Measurements from ENCODE around the gene ALG12. TPM values are rescaled to one million over a fixed set of nuclear protein-coding genes. Genes with fewer than 3 reads are reported as not detected.
A peak's percentile ranks its signal among the peaks of the same experiment; 100 is the strongest.

ALG12 gene
- polyA plus RNA-seq, 3 donors: 7.2 to 9.5 (median 9.0) TPM

GRCh38 chr22:49957826-49958365, 39.7 kb upstream of the ALG12 start:
- peaks cover 4% of the 10 kb centered on the region in 2 donors for H3K36me3 ChIP-seq (replicated peaks in 1 of 2; ENCODE audit: control insufficient read depth in 1 of 2, insufficient read depth in 2 of 2, low read length in 2 of 2)
- peaks cover 27% of the 10 kb centered on the region for H3K79me2 ChIP-seq (ENCODE audit: insufficient read depth, low read length)
- no peak overlapping the region for H3K4me3 Mint-ChIP-seq
- WGBS (ENCODE audit: insufficient coverage): 95% methylated on average over 12 of the region's 12 CpGs
- H3K4me3 ChIP-seq (replicated peaks in 1 of 3; ENCODE audit: low read depth in 2 of 3, low read length in 3 of 3): no peak overlapping the region
- no peak overlapping the region for H3K4me2 ChIP-seq (replicated peaks; ENCODE audit: extremely low read depth, low read length, poor library complexity, severe bottlenecking)
- peak overlapping the region in 2 of 7 donors; percentile 15 to 82 for H3K27ac Mint-ChIP-seq
- no peaks in the 10 kb centered on the region for H3K9me3 ChIP-seq (replicated peaks in 1 of 2; ENCODE audit: control insufficient read depth in 1 of 2, insufficient read depth in 1 of 2, low read length in 2 of 2)
- no peak for TF ChIP-seq CTCF (IDR thresholded peaks at IDR 0.05)
- no peak overlapping the region for H2AFZ ChIP-seq (ENCODE audit: insufficient read depth, low read depth, low read length, poor library complexity, severe bottlenecking)
- no peak for DNase-seq
- no peak overlapping the region for H3K9ac ChIP-seq (ENCODE audit: insufficient read depth, low read length, poor library complexity, severe bottlenecking)
- peaks cover 24% of the 10 kb centered on the region for H3K4me1 Mint-ChIP-seq
- H3K36me3 Mint-ChIP-seq: peaks cover 0 to 12% of the 10 kb centered on the region in 2 donors
- peaks cover 18% of the 10 kb centered on the region for H4K20me1 ChIP-seq (ENCODE audit: insufficient read depth, low read length)
- H3K4me1 ChIP-seq (ENCODE audit: control insufficient read depth in 1 of 2, insufficient read depth in 2 of 2, low read length in 2 of 2): peaks cover 30 to 45% of the 10 kb centered on the region in 2 donors
- intact Hi-C loops (cut with micrococcal nuclease): loop anchor here in 1 of 2 donors (1.0 kb wide), 1 partner anchor 22 kb away; no protein-coding TSS in a partner anchor
- no peaks in the 10 kb centered on the region for H3K27me3 ChIP-seq (ENCODE audit: control insufficient read depth in 2 of 2, insufficient read depth in 2 of 2, low read length in 2 of 2)
- no peak overlapping the region for H3K27ac ChIP-seq (ENCODE audit: low read depth in 1 of 2, low read length in 2 of 2)
- no peaks in the 10 kb centered on the region for H3K9me3 Mint-ChIP-seq
- peaks cover 0 to 1% (median 0%) of the 10 kb centered on the region in 3 donors for H3K27me3 Mint-ChIP-seq (ENCODE audit: low read depth in 3 of 3)

GRCh38 chr22:49956914-49957825, 38.9 kb upstream of the ALG12 start:
- Mint-ChIP-seq H3K9me3 (no peaks in the 10 kb centered on the region), H3K36me3 (peaks cover 0 to 8% of the 10 kb centered on the region in 2 donors), H3K27ac (peak overlapping the region in 1 of 7 donors; percentile 35), H3K27me3 (ENCODE audit: low read depth in 3 of 3) (peaks cover 0 to 2% (median 1%) of the 10 kb centered on the region in 3 donors), H3K4me1 (peaks cover 25% of the 10 kb centered on the region), H3K4me3 (no peak overlapping the region)
- H3K79me2 ChIP-seq (ENCODE audit: insufficient read depth, low read length): peaks cover 21% of the 10 kb centered on the region
- 88% methylated on average over 11 of the region's 20 CpGs for WGBS (ENCODE audit: insufficient coverage)
- no peak overlapping the region for H3K4me3 ChIP-seq (replicated peaks in 1 of 3; ENCODE audit: low read depth in 2 of 3, low read length in 3 of 3)
- H3K27me3 ChIP-seq (ENCODE audit: control insufficient read depth in 2 of 2, insufficient read depth in 2 of 2, low read length in 2 of 2): no peaks in the 10 kb centered on the region
- H2AFZ ChIP-seq (ENCODE audit: insufficient read depth, low read depth, low read length, poor library complexity, severe bottlenecking): no peak overlapping the region
- TF ChIP-seq CTCF (IDR thresholded peaks at IDR 0.05): no peak
- H4K20me1 ChIP-seq (ENCODE audit: insufficient read depth, low read length): peaks cover 11% of the 10 kb centered on the region
- H3K27ac ChIP-seq (ENCODE audit: low read depth in 1 of 2, low read length in 2 of 2): no peak overlapping the region
- no peak for DNase-seq
- no peak overlapping the region for H3K9ac ChIP-seq (ENCODE audit: insufficient read depth, low read length, poor library complexity, severe bottlenecking)
- no peaks in the 10 kb centered on the region for H3K9me3 ChIP-seq (replicated peaks in 1 of 2; ENCODE audit: control insufficient read depth in 1 of 2, insufficient read depth in 1 of 2, low read length in 2 of 2)
- intact Hi-C loops (cut with micrococcal nuclease): no loop called here
- peaks cover 27 to 47% of the 10 kb centered on the region in 2 donors for H3K4me1 ChIP-seq (ENCODE audit: control insufficient read depth in 1 of 2, insufficient read depth in 2 of 2, low read length in 2 of 2)
- no peaks in the 10 kb centered on the region for H3K36me3 ChIP-seq (replicated peaks in 1 of 2; ENCODE audit: control insufficient read depth in 1 of 2, insufficient read depth in 2 of 2, low read length in 2 of 2)
- H3K4me2 ChIP-seq (replicated peaks; ENCODE audit: extremely low read depth, low read length, poor library complexity, severe bottlenecking): no peak overlapping the region

Measured in CD14-positive monocyte (primary cell).